Astrocyte (in vitro differentiated cells and primary cell): Measurements from ENCODE around the gene SOX13. TPM values are rescaled to one million over a fixed set of nuclear protein-coding genes. Genes with fewer than 3 reads are reported as not detected.

Experiments used
- DNase-seq: peaks from one replicate; pipeline ENCODE4 v3.0.0-alpha.2; 2010; ENCODE audit warnings: low read depth
- FAIRE-seq: peaks from 2 replicates; lab custom pipeline; 2011; peaks lifted over from hg19 to GRCh38; lab: Jason Lieb, UNC
- H2AFZ ChIP-seq: 2 replicates; pipeline ENCODE4 v1.6.0; 2012; ENCODE audit warnings: low read depth, low read length, inconsistent platforms
- H3K27ac ChIP-seq: 2 replicates; pipeline ENCODE4 v1.5.1; 2011; ENCODE audit warnings: low read depth, low read length, inconsistent platforms
- H3K27me3 ChIP-seq: 2 replicates; pipeline ENCODE4 v1.6.0; 2011; ENCODE audit warnings: low read length, inconsistent platforms; ENCODE audit not compliant: insufficient read depth
- H3K36me3 ChIP-seq: 2 replicates; pipeline ENCODE4 v1.5.1; 2011; ENCODE audit warnings: low read length, inconsistent platforms; ENCODE audit not compliant: insufficient read depth
- H3K4me1 ChIP-seq: 2 replicates; pipeline ENCODE4 v1.5.1; 2011; ENCODE audit warnings: low read length, inconsistent platforms; ENCODE audit not compliant: insufficient read depth
- H3K4me2 ChIP-seq: 2 replicates; pipeline ENCODE4 v1.6.0; 2012; ENCODE audit warnings: low read length, inconsistent platforms
- H3K4me3 ChIP-seq: 2 replicates; pipeline ENCODE4 v1.5.1; 2011; ENCODE audit warnings: low read depth, mild to moderate bottlenecking, low read length, inconsistent platforms; ENCODE audit not compliant: insufficient read depth
- H3K79me2 ChIP-seq: 2 replicates; pipeline ENCODE4 v1.6.0; 2012; ENCODE audit warnings: mild to moderate bottlenecking, low read length, inconsistent platforms; ENCODE audit not compliant: insufficient read depth
- H3K9ac ChIP-seq: 2 replicates; pipeline ENCODE4 v1.6.0; 2012; ENCODE audit warnings: mild to moderate bottlenecking, low read length, inconsistent platforms
- H3K9me3 ChIP-seq: 2 replicates; pipeline ENCODE4 v1.5.1; 2012; ENCODE audit warnings: low read depth, mild to moderate bottlenecking, low read length, inconsistent platforms; ENCODE audit not compliant: insufficient read depth
- H4K20me1 ChIP-seq: 2 replicates; pipeline ENCODE4 v1.6.0; 2012; ENCODE audit warnings: low read length, inconsistent platforms; ENCODE audit not compliant: insufficient read depth
- H3K27ac Mint-ChIP-seq: one replicate; pipeline ENCODE4 v1.8.0; 2021; ENCODE audit warnings: mild to moderate bottlenecking, mixed read lengths; ENCODE audit not compliant: unreplicated experiment
- H3K27me3 Mint-ChIP-seq: one replicate; pipeline ENCODE4 v1.8.0; 2021; ENCODE audit warnings: low read depth, mixed read lengths; ENCODE audit not compliant: unreplicated experiment
- H3K36me3 Mint-ChIP-seq: one replicate; pipeline ENCODE4 v1.8.0; 2021; ENCODE audit warnings: low read depth, mixed read lengths; ENCODE audit not compliant: unreplicated experiment
- H3K4me1 Mint-ChIP-seq: one replicate; pipeline ENCODE4 v1.8.0; 2021; ENCODE audit warnings: low read depth, mixed read lengths; ENCODE audit not compliant: unreplicated experiment
- H3K4me3 Mint-ChIP-seq: one replicate; pipeline ENCODE4 v1.8.0; 2021; ENCODE audit warnings: mild to moderate bottlenecking, moderate library complexity, mixed read lengths; ENCODE audit not compliant: unreplicated experiment
- H3K9me3 Mint-ChIP-seq: one replicate; pipeline ENCODE4 v1.8.0; 2021; ENCODE audit warnings: mild to moderate bottlenecking, mixed read lengths; ENCODE audit not compliant: unreplicated experiment
- CTCF ChIP-seq: IDR thresholded peaks from 2 replicates; pipeline ENCODE4 v1.5.1; 2011; ENCODE audit warnings: low read depth, mild to moderate bottlenecking, inconsistent platforms, low read length, moderate library complexity; ENCODE audit not compliant: insufficient read depth
- EZH2 ChIP-seq: IDR thresholded peaks from 2 replicates; pipeline ENCODE4 v1.6.1; 2012; ENCODE audit warnings: mild to moderate bottlenecking, low read length, inconsistent platforms; ENCODE audit not compliant: insufficient read depth
- total RNA-seq: library from RNA; stranded (reverse); gene quantifications from 2 replicates; pipeline ENCODE4 v1.2.1, GENCODE V29; 2021

Gene SOX13
- total RNA-seq, 1 donor from 2014 or later = 12.4 TPM

GRCh38 chr1:204174958-204175357, 102.0 kb downstream of the SOX13 start:
- peaks cover 13% of the 10 kb centered on the region for H3K4me1 ChIP-seq
- Mint-ChIP-seq H3K27me3 (peaks cover 4% of the 10 kb centered on the region), H3K4me1 (no peaks in the 10 kb centered on the region), H3K9me3 (peaks cover 4% of the 10 kb centered on the region), H3K27ac (no peak overlapping the region), H3K36me3 (no peaks in the 10 kb centered on the region), H3K4me3 (no peak overlapping the region)
- H3K36me3 ChIP-seq = no peaks in the 10 kb centered on the region
- peaks cover 5% of the 10 kb centered on the region for H3K9me3 ChIP-seq
- H3K79me2 ChIP-seq = no peaks in the 10 kb centered on the region
- FAIRE-seq (no peak), DNase-seq (no peak)
- no peak overlapping the region for H3K4me2 ChIP-seq
- H3K9ac ChIP-seq = no peak overlapping the region
- H3K27ac ChIP-seq = no peak overlapping the region
- TF ChIP-seq EZH2 (no peak), CTCF (no peak)
- H3K27me3 ChIP-seq = no peaks in the 10 kb centered on the region
- no peak overlapping the region for H2AFZ ChIP-seq
- no peak overlapping the region for H3K4me3 ChIP-seq
- no peaks in the 10 kb centered on the region for H4K20me1 ChIP-seq

GRCh38 chr1:204176049-204176448, 103.1 kb downstream of the SOX13 start:
- H3K4me3 Mint-ChIP-seq = no peak overlapping the region
- no peaks in the 10 kb centered on the region for H3K36me3 ChIP-seq
- no peak for FAIRE-seq

More at GRCh38 chr1:204176049-204176448, 103.1 kb downstream of the SOX13 start:
- no peak overlapping the region for H3K4me3 ChIP-seq
- TF ChIP-seq CTCF (no peak), EZH2 (no peak)
- H3K36me3 Mint-ChIP-seq = no peaks in the 10 kb centered on the region
- H3K9me3 Mint-ChIP-seq = peaks cover 4% of the 10 kb centered on the region
- peaks cover 13% of the 10 kb centered on the region for H3K4me1 ChIP-seq
- no peaks in the 10 kb centered on the region for H3K27me3 ChIP-seq
- H3K4me2 ChIP-seq = no peak overlapping the region
- H3K27me3 Mint-ChIP-seq = peaks cover 15% of the 10 kb centered on the region
- H3K79me2 ChIP-seq = no peaks in the 10 kb centered on the region
- no peaks in the 10 kb centered on the region for H4K20me1 ChIP-seq
- H3K9ac ChIP-seq = no peak overlapping the region
- H2AFZ ChIP-seq = no peak overlapping the region
- no peak for DNase-seq
- H3K4me1 Mint-ChIP-seq = no peaks in the 10 kb centered on the region
- no peak overlapping the region for H3K27ac ChIP-seq
- no peak overlapping the region for H3K27ac Mint-ChIP-seq
- no peaks in the 10 kb centered on the region for H3K9me3 ChIP-seq
